Measurements from ENCODE around the gene SULT4A1.
A peak's percentile ranks its signal among the peaks of the same experiment; 100 is the strongest.
"Not testable (repeated sequence)": the region's sequence is repeated elsewhere in the genome, so short reads cannot be mapped to it uniquely, and the experiment has no call there.

Gene SULT4A1

DNA sequence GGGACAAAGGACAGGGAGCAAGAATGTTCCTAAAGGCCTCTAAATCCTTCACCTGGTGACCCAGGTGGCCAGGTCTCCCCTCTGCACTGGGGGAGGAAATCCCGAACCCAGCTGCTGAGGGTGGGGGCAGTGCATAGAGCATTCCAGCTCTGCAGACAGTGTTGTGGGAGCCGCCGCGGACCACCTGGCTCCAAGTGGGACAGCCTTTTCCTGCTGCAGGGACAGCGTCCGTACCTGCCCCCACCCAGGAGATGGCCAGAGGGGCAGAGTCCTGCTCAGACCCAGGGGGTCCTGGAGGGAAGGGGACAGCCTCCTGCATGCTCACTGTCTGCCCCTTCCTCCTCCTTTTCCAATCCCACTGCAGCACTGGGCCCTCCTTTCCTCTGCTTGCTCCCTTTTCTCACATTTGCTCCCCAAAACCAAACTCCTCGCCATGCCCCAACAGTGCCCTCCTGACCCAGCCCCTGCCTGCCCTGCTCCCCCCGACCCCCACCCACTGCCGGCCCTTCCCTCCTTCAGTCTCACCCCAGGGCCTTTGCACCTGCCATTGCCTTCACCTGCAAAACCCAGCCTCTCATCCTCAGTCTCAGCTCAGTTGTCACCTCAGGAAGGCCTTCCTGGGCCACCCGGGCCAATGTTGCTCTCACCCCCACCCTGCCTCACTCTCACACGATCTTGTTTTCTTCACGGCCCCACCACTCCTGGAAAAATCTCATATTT, 16.7 kb upstream of the SULT4A1 start:
- DNase-seq (ENCODE audit: low read depth), result no peak
- TF ChIP-seq, protein P1, sequence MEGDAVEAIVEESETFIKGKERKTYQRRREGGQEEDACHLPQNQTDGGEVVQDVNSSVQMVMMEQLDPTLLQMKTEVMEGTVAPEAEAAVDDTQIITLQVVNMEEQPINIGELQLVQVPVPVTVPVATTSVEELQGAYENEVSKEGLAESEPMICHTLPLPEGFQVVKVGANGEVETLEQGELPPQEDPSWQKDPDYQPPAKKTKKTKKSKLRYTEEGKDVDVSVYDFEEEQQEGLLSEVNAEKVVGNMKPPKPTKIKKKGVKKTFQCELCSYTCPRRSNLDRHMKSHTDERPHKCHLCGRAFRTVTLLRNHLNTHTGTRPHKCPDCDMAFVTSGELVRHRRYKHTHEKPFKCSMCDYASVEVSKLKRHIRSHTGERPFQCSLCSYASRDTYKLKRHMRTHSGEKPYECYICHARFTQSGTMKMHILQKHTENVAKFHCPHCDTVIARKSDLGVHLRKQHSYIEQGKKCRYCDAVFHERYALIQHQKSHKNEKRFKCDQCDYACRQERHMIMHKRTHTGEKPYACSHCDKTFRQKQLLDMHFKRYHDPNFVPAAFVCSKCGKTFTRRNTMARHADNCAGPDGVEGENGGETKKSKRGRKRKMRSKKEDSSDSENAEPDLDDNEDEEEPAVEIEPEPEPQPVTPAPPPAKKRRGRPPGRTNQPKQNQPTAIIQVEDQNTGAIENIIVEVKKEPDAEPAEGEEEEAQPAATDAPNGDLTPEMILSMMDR (conservative IDR thresholded peaks at IDR 0.05; ENCODE audit: low read depth, low read length), result no peak
- no peak overlapping the region for H3K4me3 ChIP-seq (ENCODE audit: low read length)

DNA sequence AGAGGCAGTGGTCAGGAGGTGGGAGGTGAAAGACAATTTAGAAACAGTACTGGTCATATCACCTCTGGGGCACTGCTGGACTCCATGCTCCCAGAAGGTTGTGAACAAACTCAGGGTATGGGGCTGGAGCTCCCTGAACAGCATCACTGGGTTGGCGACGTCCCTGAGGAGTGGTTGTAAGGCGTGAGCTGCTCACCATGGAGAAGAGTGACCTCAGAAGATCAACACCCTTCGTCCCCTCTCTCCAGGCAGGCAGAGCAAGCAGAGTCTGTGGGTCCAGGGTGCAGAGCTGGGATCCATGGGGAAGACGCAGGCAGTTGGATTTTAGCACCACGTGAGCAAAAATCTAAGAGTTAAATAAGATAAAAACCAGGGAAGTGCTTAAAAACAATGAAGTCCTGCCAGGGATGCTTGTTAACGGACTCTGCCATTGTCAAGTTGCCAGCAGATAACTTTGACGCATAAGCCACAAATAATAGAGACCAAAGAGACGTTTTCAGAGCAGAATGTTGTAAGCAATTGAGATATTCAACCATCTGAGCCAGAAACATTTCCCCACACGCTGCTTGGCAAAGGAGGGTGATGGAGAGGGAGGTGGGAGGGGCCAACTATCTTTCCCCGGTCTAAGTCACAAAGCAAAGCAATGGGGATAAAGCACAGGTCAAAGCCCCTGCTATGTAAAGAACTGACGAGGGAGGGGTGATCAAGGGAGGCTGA, 15.9 kb upstream of the SULT4A1 start:
- TF ChIP-seq, protein P1 (conservative IDR thresholded peaks at IDR 0.05; ENCODE audit: low read depth, low read length), result no peak
- DNase-seq (ENCODE audit: low read depth), result no peak
- H3K4me3 ChIP-seq (ENCODE audit: low read length), result no peak overlapping the region

DNA sequence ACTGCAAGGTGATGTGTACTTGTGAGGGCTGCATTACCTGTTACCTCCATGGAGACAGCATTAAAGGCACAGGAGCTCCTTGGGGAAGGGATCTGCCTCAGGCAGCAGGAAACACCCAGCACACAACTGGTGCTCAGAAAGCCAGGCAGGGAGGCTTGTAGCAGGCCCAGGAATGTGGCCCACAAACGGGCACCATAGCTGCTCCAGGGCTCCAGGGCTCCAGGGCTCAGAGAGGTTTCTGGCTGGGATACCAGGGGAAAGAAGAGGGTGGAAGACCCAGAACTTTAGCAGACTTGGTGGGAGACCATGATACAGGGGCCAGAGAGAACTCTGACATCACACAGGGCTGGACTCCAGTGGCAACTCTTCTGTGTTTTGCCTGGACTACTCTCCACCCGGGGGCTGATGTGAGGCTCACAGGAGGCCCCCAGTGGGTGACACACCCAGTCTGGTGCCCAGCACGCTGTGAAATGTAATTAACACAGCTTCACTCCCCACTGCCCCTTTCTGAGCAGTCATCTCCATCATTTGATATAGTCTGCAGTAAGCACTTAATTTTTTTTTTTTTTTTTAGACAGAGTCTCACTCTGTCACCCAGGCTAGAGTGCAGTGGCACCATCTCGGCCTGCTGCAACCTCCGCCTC, 14.7 kb upstream of the SULT4A1 start:
- DNase-seq (ENCODE audit: low read depth), result no peak
- TF ChIP-seq, protein P1 (conservative IDR thresholded peaks at IDR 0.05; ENCODE audit: low read depth, low read length), result no peak
- H3K4me3 ChIP-seq (ENCODE audit: low read length), result no peak overlapping the region

DNA sequence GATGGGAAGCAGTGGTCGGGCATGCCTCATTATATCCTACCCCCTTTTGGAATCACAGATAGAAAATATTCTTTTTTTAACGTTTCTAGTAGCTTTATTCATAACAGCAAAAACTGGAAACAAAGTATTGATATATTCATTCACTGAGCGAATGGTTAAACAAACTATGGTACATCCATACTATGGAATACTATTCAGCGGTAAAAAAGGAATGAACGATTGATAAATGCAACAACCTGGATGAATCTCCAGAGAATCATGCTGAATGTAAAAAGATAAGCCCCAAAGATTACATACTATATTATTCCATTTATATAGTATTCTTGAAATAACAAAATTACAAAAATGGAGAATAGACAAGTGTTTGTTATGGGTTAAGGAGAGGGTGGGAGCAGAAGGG, 7.5 kb upstream of the SULT4A1 start:
- TF ChIP-seq, protein P1 (conservative IDR thresholded peaks at IDR 0.05; ENCODE audit: low read depth, low read length), result no peak
- no peak overlapping the region for H3K4me3 ChIP-seq (ENCODE audit: low read length)
- no peak for DNase-seq (ENCODE audit: low read depth)

DNA sequence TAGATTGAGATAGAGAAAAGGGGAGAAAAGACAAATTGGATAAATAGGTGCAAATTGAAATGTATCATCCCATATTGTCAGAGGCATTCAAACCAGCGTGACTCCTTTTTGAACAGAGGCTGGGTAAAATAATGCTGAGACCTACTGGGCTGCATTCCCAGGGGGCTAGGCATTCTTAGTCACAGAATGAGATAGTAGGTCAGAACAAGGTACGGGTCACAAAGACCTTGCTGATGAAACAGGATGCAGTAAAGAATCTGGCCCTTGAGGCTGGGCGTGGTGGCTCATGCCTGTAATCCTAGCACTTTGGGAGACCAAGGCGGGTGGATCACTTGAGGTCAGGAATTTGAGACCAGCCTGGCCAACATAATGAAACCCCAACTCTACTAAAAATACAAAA, 6.7 kb upstream of the SULT4A1 start:
- DNase-seq (ENCODE audit: low read depth), result not testable (repeated sequence)

DNA sequence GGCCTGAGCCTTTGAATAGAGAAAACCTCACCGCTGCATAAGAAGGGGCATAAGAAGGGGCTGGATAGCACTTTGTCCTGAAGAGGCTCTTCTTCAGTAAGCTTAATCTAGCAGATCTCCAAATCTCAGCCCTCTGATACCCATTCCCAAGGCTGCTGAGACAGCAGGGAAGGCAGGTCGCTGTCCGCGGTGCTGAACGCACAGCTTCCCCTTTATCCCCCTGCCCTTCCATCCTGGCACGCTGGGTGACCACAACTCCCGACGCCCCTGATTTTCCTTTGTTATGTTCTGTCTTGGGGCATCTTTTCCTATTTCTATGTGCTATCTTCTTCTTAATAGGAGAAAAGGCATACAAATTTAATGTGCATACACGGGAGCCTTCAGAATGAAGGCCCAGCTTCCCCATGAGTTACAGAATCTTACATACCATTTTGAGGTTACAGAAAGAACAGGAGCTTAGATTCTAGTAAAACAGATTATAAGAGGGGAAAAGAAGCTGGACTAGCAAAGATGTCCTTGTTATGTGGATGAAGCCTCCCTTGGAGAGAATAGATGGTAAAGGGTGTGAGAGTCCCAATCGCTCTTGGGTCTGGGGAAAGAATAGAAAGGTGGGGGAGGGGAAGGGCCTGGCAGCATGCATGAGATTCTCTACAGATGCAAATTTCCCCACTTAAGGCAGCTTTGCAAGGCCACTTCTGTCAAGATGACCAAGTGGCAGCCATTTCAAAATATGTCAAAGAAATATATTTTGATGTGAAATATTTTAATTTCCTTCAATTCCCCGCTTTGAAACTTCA, 5.7 kb upstream of the SULT4A1 start:
- H3K4me3 ChIP-seq (ENCODE audit: low read length), result no peak overlapping the region
- TF ChIP-seq, protein P1 (conservative IDR thresholded peaks at IDR 0.05; ENCODE audit: low read depth, low read length), result no peak
- DNase-seq (ENCODE audit: low read depth), result no peak

More for the DNA sequence above, 6.7 kb upstream of the SULT4A1 start:
- H3K4me3 ChIP-seq (ENCODE audit: low read length), result not testable (repeated sequence)

DNA sequence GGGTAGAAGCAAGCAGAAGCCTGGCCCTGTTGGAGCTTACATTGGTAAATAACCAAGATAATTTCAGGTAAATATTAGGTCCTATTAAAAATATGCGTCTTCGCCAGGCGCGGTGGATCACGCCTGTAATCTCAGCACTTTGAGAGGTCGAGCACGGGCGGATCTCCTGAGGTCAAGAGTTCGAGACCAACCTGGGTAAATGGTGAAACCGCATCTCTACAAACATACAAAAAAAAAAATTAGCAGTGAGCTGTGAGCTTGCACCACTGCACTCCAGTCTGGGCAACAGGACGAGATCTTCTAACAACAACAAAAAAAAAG, 529 bp upstream of the SULT4A1 start:
- H3K4me3 ChIP-seq (ENCODE audit: low read length), result peak overlapping the region; percentile 41
- no peak for DNase-seq (ENCODE audit: low read depth)
- TF ChIP-seq, protein P1 (conservative IDR thresholded peaks at IDR 0.05; ENCODE audit: low read depth, low read length), result no peak
